Activated CD4-positive, alpha-beta T cell treated with anti-CD3 and anti-CD28 coated beads, Interleukin-2, amount 50 U/mL, for 16 hours (primary cell): ENCODE data around the gene CCDC57.

Experiments used
- DNase-seq: peaks from one replicate; pipeline ENCODE4 v3.0.0-alpha.2; 2020

CCDC57 gene

DNA sequence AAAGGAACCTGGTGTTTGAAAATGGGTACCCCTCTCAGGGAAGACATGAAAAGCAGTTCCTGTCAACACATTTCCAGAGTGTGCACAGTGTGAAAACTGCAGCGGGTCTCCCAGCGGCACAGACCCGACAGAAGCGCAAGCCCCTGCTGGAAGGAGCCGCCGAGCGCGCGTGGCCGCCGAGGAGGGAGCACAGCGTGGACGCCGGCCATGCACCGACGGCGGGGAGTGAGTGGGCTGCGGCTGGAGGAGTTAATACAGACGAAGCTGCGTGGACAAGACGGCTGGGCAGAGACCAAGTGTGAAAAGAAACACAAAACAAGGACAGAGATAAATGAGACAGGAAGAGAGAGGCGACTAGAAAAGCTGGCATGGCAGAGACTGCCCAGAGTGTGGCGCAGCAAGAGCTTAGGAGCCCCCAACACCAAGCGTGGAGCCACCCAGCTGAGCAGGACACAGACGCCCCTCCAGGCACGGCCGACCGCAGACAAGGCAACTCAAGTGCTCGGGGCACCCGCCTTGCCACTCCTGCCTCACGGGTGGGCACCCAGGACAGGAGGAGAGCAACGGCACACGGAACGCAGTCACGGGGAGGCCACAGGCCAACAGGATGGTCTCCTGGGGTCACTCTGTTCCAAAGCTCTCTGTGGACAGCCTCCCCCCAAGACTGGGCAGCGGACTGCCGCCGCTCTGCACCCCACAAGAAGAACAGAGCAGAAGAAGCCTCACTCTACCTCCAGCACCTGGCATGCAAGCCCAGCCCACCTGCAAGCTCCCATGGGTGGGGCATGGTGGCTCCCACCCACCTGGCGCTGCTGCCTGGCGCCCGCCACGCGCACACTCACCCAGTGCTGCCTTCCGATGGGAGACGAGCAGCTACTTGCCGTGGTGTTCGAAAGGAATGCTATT, 32.7 kb upstream of the CCDC57 start:
- no peak for DNase-seq

GRCh38 chr17:82244413-82245133, 31.9 kb upstream of the CCDC57 start:
- DNase-seq, result no peak

DNA sequence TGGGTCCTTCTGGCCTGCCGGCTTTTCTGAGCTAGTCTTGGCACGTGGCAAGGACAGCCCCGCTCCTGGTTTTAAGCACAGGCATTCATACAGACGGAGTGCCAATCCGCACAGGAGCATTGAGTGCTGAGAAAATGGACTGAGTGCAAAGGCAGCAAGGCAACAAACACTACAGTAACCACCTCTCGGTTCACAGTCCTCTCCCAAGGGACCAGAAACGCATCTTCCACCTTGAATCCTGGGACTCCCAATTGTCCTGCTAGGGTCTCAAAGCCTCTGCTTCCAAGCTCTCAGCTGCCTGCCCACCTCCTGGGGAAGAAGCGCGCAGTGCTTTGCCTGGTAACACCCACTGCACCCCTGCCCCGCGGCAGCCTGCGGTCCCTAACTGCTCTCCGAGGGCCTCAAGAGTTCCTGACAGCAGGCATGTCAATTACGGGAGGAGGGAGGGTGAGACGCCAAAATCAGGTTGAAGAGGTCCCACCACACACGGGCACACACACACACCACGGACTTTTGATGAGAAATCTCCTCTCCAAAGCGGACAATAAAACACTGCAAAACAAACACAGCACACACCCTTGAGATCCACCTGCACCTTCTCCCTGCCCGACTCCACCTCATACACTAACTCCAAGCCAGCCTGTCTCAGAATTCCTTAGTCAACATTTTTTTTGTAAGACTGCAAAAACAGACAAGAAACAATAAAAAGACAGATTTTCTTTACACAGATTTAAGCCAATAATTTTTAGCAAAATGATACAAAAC, 31.2 kb upstream of the CCDC57 start:
- no peak for DNase-seq

- DNase-seq, result no peak
Measured at GRCh38 chr17:82242977-82243647, 30.5 kb upstream of the CCDC57 start.

DNA sequence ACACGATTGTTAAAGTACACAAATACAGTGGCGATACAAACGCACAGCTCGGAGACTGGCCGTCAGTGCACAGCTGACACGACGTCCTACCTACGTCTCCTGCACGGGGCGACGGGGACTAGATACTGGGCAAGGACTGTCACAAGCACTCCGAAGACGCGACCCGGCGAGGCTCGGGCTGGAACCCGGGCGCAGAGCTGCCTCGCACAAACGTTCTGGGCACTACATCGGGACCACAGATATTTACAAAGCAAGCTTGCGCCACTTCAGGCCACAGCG, 30.0 kb upstream of the CCDC57 start:
- no peak for DNase-seq

- DNase-seq, result no peak
Measured at GRCh38 chr17:82241926-82242697, 29.5 kb upstream of the CCDC57 start.

DNA sequence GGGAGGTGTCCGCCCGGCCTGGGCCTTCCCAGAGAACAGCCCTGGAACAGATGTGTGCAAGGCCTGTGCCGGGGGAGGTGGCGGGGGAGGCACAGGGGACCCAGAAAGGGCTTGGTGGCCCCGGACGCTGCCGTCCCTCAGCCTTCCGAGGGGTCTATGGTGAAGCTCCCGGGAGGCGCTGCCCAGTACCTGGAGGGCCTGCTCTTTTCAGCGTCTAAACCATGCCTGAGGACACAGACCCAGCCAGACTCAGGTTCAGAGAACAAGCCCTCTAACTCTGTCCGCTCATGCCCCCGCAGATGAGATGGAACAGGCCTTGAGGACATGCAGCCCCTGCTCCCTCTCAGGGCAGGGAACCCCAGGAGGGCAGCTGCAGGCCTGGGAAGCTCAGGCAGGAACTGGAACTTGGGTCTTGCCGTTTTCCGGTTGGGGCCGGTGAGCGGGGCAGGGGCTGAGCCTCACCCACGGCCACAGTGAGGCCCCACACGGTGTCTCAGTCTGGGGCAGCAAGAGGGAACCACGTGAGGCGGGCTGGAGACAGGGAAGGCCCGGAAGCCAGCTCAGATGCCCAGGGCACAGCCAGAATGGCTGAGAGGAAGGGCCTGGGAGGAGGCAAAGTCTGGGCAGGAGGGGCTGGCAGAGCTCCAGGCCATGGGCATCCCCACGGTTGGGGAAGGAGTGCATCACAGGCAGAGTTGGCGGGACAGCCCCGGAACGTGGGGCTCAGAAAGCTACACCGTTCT, 28.7 kb upstream of the CCDC57 start:
- DNase-seq, result no peak

DNA sequence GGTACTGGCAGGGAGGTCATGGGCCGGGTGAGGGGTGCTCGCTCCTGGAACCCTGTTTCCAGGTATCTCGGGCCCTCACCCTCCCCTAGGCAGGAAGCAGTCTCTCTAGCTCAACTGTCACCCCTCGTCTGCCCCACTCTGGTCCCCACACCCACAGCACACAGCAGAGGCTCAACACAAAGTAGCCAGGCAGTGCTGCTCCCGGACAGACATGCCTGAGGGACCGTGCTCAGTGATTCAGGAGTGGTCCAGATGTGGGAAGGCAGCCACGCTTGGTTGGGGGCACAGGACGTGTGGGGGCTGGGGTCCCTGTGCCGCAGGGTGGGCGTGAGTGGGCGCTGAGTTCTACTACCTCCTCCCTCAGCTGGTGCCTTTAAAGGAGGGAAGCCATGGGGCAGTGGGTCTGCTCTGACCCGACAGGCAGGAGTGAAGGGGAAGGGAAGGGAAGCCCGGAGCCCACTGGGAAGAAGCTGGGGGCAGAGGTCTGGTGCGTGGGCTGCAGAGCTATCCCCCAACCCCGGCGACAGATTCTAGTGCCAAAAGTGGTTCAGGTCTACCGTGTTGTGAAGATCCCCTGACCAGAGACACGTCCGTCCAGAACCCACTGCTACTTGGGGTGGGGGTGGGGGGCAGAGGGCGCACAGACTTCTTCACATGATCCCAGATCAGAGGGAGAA, 28.0 kb upstream of the CCDC57 start:
- DNase-seq, result no peak

DNA sequence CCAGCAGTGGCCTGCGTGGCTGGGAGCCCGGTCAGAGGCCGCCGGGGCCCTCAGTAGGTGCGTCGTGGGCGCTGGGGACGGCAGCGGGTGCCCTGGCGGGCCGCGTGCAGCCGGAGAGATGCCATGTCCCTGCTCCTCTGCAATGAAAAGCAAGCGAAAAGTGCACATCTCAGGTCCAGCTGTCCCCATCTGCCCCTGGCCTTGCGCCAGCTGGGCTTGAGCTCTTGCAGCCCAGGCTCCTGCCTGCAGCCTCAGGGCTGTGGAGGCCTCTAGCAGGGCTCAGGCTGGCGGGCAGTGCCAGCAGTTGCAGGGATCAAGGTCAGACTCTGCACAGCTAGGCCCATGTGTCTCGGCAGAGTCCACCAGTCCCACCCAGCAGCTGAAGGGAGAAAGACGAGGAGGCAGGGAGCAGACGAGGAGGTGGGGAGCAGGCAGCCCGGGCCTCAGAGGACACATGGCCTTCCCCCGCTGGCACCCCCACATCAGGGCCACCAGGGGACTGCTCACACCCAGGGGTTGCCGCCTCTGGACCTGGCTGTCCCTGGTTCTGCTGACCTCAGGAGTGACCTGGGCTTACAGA, 27.4 kb upstream of the CCDC57 start:
- DNase-seq, result no peak

- DNase-seq, result no peak
Measured at GRCh38 chr17:82239401-82239925, 26.8 kb upstream of the CCDC57 start.

DNA sequence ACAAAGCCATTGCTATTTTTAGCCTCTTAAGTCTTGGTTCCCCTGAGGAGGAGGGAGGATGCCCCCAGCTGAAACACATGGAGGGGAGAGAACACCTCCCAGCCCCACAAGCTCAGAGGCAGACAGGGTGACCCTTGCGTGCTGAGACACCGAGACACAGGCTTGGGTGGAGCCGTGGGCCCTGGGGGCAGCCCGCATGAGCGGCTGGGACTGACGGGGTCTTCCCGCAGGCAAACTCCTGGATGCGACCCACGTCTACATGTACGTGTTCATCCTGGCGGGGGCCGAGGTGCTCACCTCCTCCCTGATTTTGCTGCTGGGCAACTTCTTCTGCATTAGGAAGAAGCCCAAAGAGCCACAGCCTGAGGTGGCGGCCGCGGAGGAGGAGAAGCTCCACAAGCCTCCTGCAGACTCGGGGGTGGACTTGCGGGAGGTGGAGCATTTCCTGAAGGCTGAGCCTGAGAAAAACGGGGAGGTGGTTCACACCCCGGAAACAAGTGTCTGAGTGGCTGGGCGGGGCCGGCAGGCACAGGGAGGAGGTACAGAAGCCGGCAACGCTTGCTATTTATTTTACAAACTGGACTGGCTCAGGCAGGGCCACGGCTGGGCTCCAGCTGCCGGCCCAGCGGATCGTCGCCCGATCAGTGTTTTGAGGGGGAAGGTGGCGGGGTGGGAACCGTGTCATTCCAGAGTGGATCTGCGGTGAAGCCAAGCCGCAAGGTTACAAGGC, 26.0 kb upstream of the CCDC57 start:
- peak; percentile 83 for DNase-seq

DNA sequence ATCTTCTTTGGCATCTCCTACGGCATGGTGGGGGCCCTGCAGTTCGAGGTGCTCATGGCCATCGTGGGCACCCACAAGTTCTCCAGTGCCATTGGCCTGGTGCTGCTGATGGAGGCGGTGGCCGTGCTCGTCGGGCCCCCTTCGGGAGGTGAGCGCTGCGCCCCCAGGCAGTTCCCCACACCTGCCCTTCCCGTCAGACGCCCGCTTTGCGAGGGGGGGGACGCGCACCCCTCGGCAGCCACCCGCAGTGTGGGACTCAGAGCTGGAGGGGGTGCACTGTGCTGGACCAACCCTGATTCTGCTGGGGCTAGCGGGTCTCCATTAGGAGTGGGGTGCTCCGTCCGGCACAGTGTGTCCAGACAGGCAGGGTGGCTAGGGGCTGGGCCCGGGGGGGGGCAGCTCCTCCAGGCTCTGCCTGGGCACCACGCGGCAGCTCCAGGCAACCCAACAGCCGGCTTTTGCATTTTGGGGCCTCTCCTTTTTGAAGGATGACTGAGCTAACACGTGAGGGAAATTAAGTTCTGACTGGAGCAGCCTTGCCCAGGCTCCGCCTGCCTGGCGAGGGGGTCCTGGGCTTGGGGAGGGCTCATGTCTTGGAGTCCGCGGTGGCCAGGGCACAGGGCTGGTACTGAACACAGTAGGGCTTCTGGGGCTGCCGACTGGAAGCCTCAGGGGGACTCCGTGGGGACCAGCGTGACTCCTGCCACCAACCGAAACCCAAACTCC, 25.3 kb upstream of the CCDC57 start:
- no peak for DNase-seq

GRCh38 chr17:82237083-82237745, 24.6 kb upstream of the CCDC57 start:
- no peak for DNase-seq

GRCh38 chr17:82236142-82236971, 23.7 kb upstream of the CCDC57 start:
- DNase-seq, result peak; percentile 71

DNA sequence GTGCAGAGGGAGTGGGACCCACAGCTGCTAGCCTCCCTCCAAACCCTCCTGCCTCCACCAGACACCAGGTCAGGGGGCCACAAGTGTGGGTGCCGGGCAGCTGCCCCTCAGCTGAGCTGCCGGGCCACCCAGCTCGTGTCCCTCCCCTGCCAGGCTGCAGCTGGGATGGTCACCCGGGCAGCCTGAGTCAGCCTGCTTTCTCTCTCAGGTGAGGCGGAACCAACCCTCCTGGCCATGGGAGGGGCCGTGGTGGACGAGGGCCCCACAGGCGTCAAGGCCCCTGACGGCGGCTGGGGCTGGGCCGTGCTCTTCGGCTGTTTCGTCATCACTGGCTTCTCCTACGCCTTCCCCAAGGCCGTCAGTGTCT, 23.1 kb upstream of the CCDC57 start:
- DNase-seq, result no peak

- DNase-seq, result no peak
Measured at GRCh38 chr17:82235056-82235774, 22.6 kb upstream of the CCDC57 start.
